NCI-H510A treated with DMSO at 0.1 percent for 48 hours (cell line): ENCODE data around the gene NOTCH2.
A peak's percentile ranks its signal among the peaks of the same experiment; 100 is the strongest.

Experiments
- DNase-seq: peaks from one replicate; lab custom pipeline; 2025; lab: John Stamatoyannopoulos, UW

NOTCH2 gene

GRCh38 chr1:119906927-119907652, 162.4 kb downstream of the NOTCH2 start:
- DNase-seq, result no peak

- no peak for DNase-seq
These were observed 166.0 kb downstream of the NOTCH2 start for GRCh38 chr1:119903443-119903835.

GRCh38 chr1:119902775-119903442, 166.6 kb downstream of the NOTCH2 start:
- no peak for DNase-seq

GRCh38 chr1:119898981-119899720, 170.3 kb downstream of the NOTCH2 start:
- no peak for DNase-seq

- DNase-seq, result no peak
These were observed 170.9 kb downstream of the NOTCH2 start for GRCh38 chr1:119898530-119898929.

- DNase-seq, result no peak
These were observed 173.2 kb downstream of the NOTCH2 start, which contains the start of gene ADAM30 for GRCh38 chr1:119896303-119896702. ADAM30 (minus strand) TSS chr1:119896515; CDS start chr1:119896336, 179 bp downstream.

GRCh38 chr1:119895102-119895501, 174.4 kb downstream of the NOTCH2 start:
- no peak for DNase-seq

GRCh38 chr1:119893827-119894700, 175.4 kb downstream of the NOTCH2 start:
- no peak for DNase-seq

GRCh38 chr1:119893238-119893791, 176.1 kb downstream of the NOTCH2 start:
- DNase-seq, result no peak

GRCh38 chr1:119891386-119891785, 178.1 kb downstream of the NOTCH2 start:
- DNase-seq, result no peak

GRCh38 chr1:119888476-119888875, 181.0 kb downstream of the NOTCH2 start:
- no peak for DNase-seq

- DNase-seq, result no peak
These were observed 182.0 kb downstream of the NOTCH2 start for GRCh38 chr1:119887427-119887826.

- DNase-seq, result peak; percentile 24
These were observed 183.3 kb downstream of the NOTCH2 start for GRCh38 chr1:119885903-119886783.

GRCh38 chr1:119884711-119885110, 184.8 kb downstream of the NOTCH2 start:
- DNase-seq, result no peak

GRCh38 chr1:119883826-119884225, 185.6 kb downstream of the NOTCH2 start:
- DNase-seq, result no peak

GRCh38 chr1:119882132-119883049, 187.1 kb downstream of the NOTCH2 start:
- no peak for DNase-seq

- no peak for DNase-seq
These were observed 189.7 kb downstream of the NOTCH2 start for GRCh38 chr1:119879510-119880434.

- DNase-seq, result peak; percentile 18
These were observed 191.3 kb downstream of the NOTCH2 start for GRCh38 chr1:119878171-119878570.
